Epithelial cell of esophagus (primary cell): Measurements from ENCODE around the gene CNDP1.
"Not testable (repeated sequence)": the region's sequence is repeated elsewhere in the genome, so short reads cannot be mapped to it uniquely, and the experiment has no call there.

ENCODE experiments used
- DNase-seq: peaks from one replicate; pipeline ENCODE4 v3.0.0; 2010; ENCODE audit warnings: low read depth
- H3K4me3 ChIP-seq: 2 replicates; pipeline ENCODE4 v1.5.1; 2011; ENCODE audit warnings: mild to moderate bottlenecking, low read length, control low read depth
- TF ChIP-seq, protein P1 (sequence below): IDR thresholded peaks from 2 replicates; pipeline ENCODE4 v1.5.1; 2011; ENCODE audit warnings: low read depth, mild to moderate bottlenecking, low read length, control low read depth, inconsistent platforms; ENCODE audit not compliant: insufficient read depth; ENCODE audit errors: missing control alignments

Gene CNDP1

DNA sequence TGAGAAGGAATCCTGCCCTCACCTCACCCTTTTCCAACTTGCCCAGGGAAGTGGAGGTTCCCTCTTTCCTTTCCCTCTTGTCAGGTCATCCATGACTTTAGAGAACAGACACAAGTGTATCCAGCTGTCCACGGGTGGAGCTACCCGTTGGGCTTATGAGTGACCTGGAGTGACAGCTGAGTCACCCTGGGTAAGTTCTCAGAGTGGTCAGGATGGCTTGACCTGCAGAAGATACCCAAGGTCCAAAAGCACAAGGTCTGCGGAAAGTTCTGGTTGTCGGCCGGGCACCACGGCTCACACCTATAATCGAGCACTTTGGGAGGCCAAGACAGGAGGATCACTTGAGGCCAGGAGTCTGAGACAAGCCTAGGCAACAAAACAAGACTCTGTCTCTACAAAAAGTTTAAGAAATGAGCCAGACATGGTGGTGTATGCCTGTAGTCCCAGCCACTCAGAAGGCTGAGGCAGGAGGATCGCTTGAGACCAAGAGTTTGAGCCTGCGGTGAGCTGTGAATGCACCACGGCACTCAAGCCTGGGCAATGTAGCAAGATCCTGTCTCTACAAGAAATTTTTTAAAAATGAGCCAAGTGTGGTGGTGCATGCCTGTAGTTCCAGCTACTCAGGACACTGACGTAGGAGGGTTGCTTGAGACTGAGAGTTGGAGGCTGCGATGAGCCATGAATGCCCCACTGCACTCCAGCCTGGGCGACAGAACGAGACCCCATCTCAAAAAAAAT, 14.0 kb upstream of the CNDP1 start:
- TF ChIP-seq, protein P1, sequence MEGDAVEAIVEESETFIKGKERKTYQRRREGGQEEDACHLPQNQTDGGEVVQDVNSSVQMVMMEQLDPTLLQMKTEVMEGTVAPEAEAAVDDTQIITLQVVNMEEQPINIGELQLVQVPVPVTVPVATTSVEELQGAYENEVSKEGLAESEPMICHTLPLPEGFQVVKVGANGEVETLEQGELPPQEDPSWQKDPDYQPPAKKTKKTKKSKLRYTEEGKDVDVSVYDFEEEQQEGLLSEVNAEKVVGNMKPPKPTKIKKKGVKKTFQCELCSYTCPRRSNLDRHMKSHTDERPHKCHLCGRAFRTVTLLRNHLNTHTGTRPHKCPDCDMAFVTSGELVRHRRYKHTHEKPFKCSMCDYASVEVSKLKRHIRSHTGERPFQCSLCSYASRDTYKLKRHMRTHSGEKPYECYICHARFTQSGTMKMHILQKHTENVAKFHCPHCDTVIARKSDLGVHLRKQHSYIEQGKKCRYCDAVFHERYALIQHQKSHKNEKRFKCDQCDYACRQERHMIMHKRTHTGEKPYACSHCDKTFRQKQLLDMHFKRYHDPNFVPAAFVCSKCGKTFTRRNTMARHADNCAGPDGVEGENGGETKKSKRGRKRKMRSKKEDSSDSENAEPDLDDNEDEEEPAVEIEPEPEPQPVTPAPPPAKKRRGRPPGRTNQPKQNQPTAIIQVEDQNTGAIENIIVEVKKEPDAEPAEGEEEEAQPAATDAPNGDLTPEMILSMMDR = no peak
- H3K4me3 ChIP-seq = no peak overlapping the region
- no peak for DNase-seq

DNA sequence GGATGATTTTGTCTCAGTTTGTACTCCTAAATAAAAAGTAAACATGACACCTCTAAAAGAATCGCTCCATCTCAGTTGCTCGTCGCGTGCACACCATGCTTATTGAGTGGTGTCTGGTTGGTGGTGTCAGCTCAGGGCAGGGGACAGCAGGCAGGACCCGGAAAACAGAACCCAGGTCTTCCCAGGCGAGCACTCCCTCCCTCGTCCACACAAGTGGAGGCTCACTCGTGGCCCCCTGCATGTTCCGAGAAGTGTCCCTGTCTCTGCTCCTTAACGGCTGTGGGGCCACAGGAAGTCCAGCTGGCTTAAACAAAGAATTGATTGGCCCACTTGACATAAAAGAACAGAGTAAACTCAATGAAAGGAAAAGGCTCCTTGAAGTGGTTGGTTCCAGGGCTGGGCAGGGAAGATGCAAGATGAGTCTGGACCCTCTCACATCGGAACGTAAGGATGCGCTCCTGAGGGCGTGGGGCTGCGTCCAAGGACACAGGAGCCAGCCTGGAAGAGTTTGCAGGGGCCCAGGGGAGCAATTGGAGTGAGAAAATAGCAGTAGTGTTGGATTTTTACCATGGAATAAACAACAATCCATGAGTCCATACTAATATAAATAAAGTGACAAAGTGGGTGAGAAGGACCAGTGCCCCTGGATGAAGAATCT, 13.1 kb upstream of the CNDP1 start:
- TF ChIP-seq, protein P1 = no peak
- no peak overlapping the region for H3K4me3 ChIP-seq
- no peak for DNase-seq

DNA sequence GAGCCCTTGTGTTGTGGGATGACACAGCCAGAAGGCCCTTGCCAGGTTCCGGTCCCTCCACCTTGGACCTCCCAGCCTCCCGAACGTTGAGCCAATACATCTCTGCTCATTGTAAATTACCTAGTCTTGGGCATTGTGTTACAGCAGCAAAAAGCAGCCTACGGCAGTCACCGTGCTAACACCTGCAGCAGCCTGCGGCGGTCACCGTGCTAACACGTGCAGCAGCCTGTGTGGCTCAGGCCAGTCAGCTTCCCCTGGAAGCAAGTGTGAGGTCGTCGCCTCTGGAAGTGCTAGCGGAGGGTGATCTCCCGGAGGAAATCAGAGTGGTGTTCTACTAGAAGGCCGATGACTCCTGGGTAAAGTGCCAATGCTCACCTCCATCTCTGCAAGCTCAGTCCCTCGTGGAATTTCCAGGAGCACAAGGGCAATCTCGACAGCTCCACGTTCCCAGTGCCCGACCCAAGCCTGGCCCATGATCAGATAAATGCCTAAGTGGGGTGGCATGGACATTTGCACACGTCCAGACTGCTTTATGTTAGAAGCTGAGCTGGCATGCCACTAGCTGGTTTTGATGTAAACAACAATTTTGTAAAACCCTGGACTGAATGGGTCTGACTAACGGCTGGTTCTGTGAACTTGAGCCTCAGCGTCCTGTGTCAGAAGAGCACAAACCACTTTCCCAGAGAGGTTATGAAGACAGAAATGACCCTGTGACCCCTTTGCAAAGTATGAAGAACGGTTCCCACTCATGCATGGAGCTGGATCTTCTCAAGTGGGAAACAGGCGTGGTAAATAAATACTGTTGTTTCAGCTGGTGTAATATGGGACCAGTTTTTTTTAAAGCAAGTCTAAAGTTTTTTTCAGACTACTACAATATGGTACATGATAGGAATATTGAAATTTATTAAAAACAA, 11.4 kb upstream of the CNDP1 start:
- DNase-seq = no peak
- no peak overlapping the region for H3K4me3 ChIP-seq
- TF ChIP-seq, protein P1 = no peak

DNA sequence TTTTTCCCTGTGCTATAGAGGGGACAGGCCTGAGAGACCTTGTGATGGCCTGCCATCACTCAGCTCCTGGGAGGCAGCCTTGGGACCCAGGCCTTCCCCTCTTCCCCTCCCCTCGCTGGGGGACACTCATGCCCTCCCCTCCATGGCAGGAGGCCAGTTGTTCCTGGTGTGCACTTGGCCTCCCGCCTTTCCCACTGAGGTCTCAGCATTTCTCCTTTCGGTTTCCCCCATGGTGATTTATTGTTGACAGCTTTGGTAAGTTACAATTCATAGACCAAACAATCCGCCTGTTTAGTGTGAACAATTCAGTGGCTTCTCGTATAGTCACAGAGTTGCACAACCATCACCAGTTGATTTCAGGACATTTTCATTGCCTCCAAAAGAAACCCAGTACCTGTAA, 10.2 kb upstream of the CNDP1 start:
- no peak overlapping the region for H3K4me3 ChIP-seq
- DNase-seq = no peak
- TF ChIP-seq, protein P1 = no peak

DNA sequence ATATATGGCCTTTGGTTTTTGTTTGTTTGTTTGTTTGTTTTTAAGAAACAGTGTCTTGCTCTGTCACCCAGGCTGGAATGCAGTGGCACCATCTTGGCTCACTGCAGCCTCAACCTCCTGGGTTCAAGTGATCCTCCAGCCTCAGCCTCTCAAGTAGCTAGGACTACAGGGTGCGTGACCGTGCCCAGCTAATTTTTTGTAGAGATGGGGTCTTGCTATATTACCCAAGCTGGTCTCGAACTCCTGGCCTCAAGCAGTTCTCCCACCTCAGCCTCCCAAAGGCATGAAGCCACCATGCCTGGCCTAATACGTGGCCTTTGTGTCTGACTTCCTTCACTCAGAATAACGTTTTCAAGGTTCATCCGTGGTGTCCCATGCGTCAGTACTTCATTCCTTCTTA, 9.4 kb upstream of the CNDP1 start:
- DNase-seq, H3K4me3 ChIP-seq: not testable (repeated sequence)

DNA sequence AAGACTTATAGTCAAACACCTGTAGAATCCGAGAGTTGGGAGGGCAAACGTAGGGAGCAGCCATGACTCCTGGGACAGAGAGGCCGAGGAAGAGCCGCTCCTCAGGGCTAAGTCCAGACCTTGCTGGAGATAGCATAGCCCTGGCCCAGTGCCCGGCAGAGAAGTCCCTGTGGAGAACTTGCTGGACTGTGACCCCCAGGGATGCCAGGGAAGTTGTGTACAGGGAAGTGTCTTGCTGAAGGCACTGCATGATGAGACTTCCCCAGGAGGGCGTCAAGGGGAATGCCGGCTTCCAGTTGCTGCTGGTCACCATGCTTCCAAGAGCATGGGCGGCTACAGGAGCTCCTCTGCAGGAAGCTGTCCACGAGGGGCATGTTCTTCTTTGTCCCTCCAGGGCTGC, 8.6 kb upstream of the CNDP1 start:
- DNase-seq = no peak
- no peak overlapping the region for H3K4me3 ChIP-seq
- TF ChIP-seq, protein P1 = no peak

DNA sequence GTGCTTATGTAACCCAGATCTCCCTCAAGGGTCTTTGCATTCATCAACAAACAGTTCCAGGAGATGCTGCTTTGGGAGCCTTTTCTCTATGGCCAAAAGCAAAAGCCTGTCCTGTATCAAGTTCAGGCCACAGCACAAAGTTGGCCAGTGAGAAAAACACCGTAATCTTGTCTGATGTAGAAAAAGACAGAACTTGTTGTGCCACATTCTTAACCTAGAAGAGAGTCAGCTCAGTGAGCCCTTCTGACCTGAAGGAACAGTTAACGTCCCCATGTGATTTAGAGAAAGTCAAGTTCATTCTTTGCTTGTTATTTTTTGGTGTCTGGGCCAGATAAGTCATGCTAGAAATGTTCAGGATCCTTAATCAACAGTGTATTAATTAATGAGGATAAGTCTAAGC, 7.8 kb upstream of the CNDP1 start:
- peak; percentile 14 for DNase-seq
- H3K4me3 ChIP-seq = no peak overlapping the region
- TF ChIP-seq, protein P1 = no peak
